Keratinocyte (primary cell): ENCODE data around the gene FAM120AOS. TPM values are rescaled to one million over a fixed set of nuclear protein-coding genes. Genes with fewer than 3 reads are reported as not detected.

Experiments
- DNase-seq: peaks from one replicate; pipeline ENCODE4 v3.0.0-alpha.2; 2011; ENCODE audit warnings: low read depth, missing footprints, low spot score
- FAIRE-seq: peaks from 2 replicates; lab custom pipeline; 2011; peaks lifted over from hg19 to GRCh38; lab: Jason Lieb, UNC
- H2AFZ ChIP-seq: 2 replicates; pipeline ENCODE4 v1.6.0; 2012; ENCODE audit warnings: low read length, control low read depth, inconsistent platforms; ENCODE audit not compliant: control insufficient read depth
- H3K27ac ChIP-seq: 2 replicates; pipeline ENCODE4 v1.5.1; 2011; ENCODE audit warnings: low read length; ENCODE audit not compliant: control insufficient read depth, insufficient read depth
- H3K27me3 ChIP-seq: 3 replicates; pipeline ENCODE4 v1.6.0; 2011; ENCODE audit warnings: low read length; ENCODE audit not compliant: control insufficient read depth, insufficient read depth; ENCODE audit errors: extremely low read depth
- H3K36me3 ChIP-seq, 2 experiments: 2 replicates in 1 of 2; 3 replicates in 1 of 2; pipeline ENCODE4 v1.5.1; 2011; ENCODE audit warnings: low read length in 2 of 2, mild to moderate bottlenecking in 1 of 2; ENCODE audit not compliant: control insufficient read depth in 2 of 2, insufficient read depth in 2 of 2; ENCODE audit errors: extremely low read depth in 1 of 2
- H3K4me1 ChIP-seq: 3 replicates; pipeline ENCODE4 v1.5.1; 2011; ENCODE audit warnings: low read length; ENCODE audit not compliant: control insufficient read depth, insufficient read depth; ENCODE audit errors: extremely low read depth
- H3K4me2 ChIP-seq: 3 replicates; pipeline ENCODE4 v1.6.0; 2011; ENCODE audit warnings: low read depth, low read length; ENCODE audit not compliant: control insufficient read depth, insufficient read depth; ENCODE audit errors: extremely low read depth
- H3K4me3 ChIP-seq, 3 experiments: fragments of 200-600 bp in 1 of 3; sonication (generic) in 1 of 3; 2 replicates in 2 of 3; 3 replicates in 1 of 3; pipeline ENCODE4 v1.5.1; 2011 to 2016; ENCODE audit warnings: low read length in 3 of 3, mild to moderate bottlenecking in 3 of 3, control low read depth in 2 of 3, inconsistent platforms in 1 of 3, low read depth in 1 of 3, mixed read lengths in 1 of 3, mixed run types in 1 of 3, moderate library complexity in 1 of 3; ENCODE audit not compliant: control insufficient read depth in 2 of 3, insufficient read depth in 2 of 3; ENCODE audit errors: extremely low read depth in 1 of 3
- H3K79me2 ChIP-seq: 2 replicates; pipeline ENCODE4 v1.6.0; 2012; ENCODE audit warnings: low read length; ENCODE audit not compliant: control insufficient read depth, insufficient read depth
- H3K9ac ChIP-seq: 3 replicates; pipeline ENCODE4 v1.6.0; 2011; ENCODE audit warnings: low read length; ENCODE audit not compliant: control insufficient read depth, insufficient read depth; ENCODE audit errors: extremely low read depth
- H3K9me1 ChIP-seq: 3 replicates; pipeline ENCODE4 v1.6.0; 2011; ENCODE audit warnings: low read length; ENCODE audit not compliant: control insufficient read depth, insufficient read depth; ENCODE audit errors: extremely low read depth
- H3K9me3 ChIP-seq: 2 replicates; pipeline ENCODE4 v1.5.1; 2012; ENCODE audit warnings: low read depth, low read length; ENCODE audit not compliant: control insufficient read depth
- H4K20me1 ChIP-seq: 3 replicates; pipeline ENCODE4 v1.6.0; 2011; ENCODE audit warnings: low read length; ENCODE audit not compliant: control insufficient read depth, insufficient read depth; ENCODE audit errors: extremely low read depth
- CTCF ChIP-seq, 3 experiments: IDR thresholded peaks in 1 of 3; conservative IDR thresholded peaks in 1 of 3; optimal IDR thresholded peaks in 1 of 3; 2 replicates in 2 of 3; 3 replicates in 1 of 3; pipeline versions ENCODE3 to v1.5.1; 2011; ENCODE audit warnings: low read length in 3 of 3, mild to moderate bottlenecking in 3 of 3, moderate library complexity in 2 of 3, control low read depth in 1 of 3, inconsistent platforms in 1 of 3; ENCODE audit not compliant: insufficient read depth in 2 of 3; ENCODE audit errors: extremely low read depth in 1 of 3
- EZH2 ChIP-seq: IDR thresholded peaks from one replicate; pipeline ENCODE4 v1.6.1; 2012; ENCODE audit warnings: inconsistent platforms, mild to moderate bottlenecking, low read length, moderate library complexity
- dilution Hi-C: fragments of 300-500 bp; cut with MboI; formaldehyde crosslinking; loops from one replicate; pipeline ENCODE4 v1.7.0; 2020; ENCODE audit warnings: low sequenced_read_pairs; ENCODE audit not compliant: extremely low pct_ligation_motif_present
- polyA plus RNA-seq, 5 experiments: library from polyadenylated mRNA; depleted of rRNA in 3 of 5; stranded (reverse) in 3 of 5; stranded (forward) in 1 of 5; unstranded in 1 of 5; fragments of >200 nt; gene quantifications; 1 replicate in 1 of 5; 2 replicates in 3 of 5; 3 replicates in 1 of 5; pipeline versions ENCODE4 v1.2.1 to v1.2.3, GENCODE V29; 2011 to 2012; ENCODE audit warnings: missing spikeins in 2 of 5, low read depth in 1 of 5, low replicate concordance in 1 of 5

FAM120AOS gene
- polyA plus RNA-seq, 1 donor (not counting 4 experiments of a cell fraction or from before 2014, with no cell fraction given) = 18.6 TPM

GRCh38 chr9:93451849-93452709, 1.3 kb downstream of the FAM120AOS start:
- TF ChIP-seq EZH2 (no peak), CTCF (optimal IDR thresholded peaks at IDR 0.05 in 1 of 3, IDR thresholded peaks at IDR 0.05 in 1 of 3, conservative IDR thresholded peaks at IDR 0.05 in 1 of 3; ENCODE audit: extremely low read depth in 1 of 3, insufficient read depth in 2 of 3, low read length in 3 of 3) (peak in 1 of 3 experiments; percentile 10)
- dilution Hi-C loops = no loop called here
- Histone ChIP-seq H3K9me1 (no peaks in the 10 kb centered on the region), H2AFZ (peak overlapping the region; percentile 49), H3K4me3 (peak overlapping the region; percentile 90 to 96 (median 92)), H3K4me2 (peak overlapping the region; percentile 77), H3K9me3 (no peaks in the 10 kb centered on the region), H3K36me3 (peaks cover 4 to 10% of the 10 kb centered on the region in 2 experiments), H3K27me3 (no peaks in the 10 kb centered on the region), H3K4me1 (peaks cover 25% of the 10 kb centered on the region), H3K9ac (peak overlapping the region; percentile 92), H4K20me1 (peaks cover 4% of the 10 kb centered on the region), H3K27ac (peak overlapping the region; percentile 85), H3K79me2 (peaks cover 55% of the 10 kb centered on the region)
- FAIRE-seq = no peak
- no peak for DNase-seq

GRCh38 chr9:93450945-93451815, 2.2 kb downstream of the FAM120AOS start, which contains the start of gene FAM120A:
Gene FAM120A (plus strand): TSS chr9:93451685. CDS start chr9:93451916, 231 bp downstream.
- DNase-seq = no peak
- H3K4me3 ChIP-seq = peak within 1 kb of the TSS; percentile 90 to 96 (median 92)
- no peaks in the 10 kb centered on the region for H3K9me3 ChIP-seq
- peak within 1 kb of the TSS; percentile 61 for H2AFZ ChIP-seq
- H3K4me1 ChIP-seq = peaks cover 18% of the 10 kb centered on the region
- H3K9me1 ChIP-seq = no peaks in the 10 kb centered on the region
- dilution Hi-C loops = no loop called here
- H3K27ac ChIP-seq = peak within 1 kb of the TSS; percentile 85
- FAIRE-seq = no peak
- peak within 1 kb of the TSS; percentile 92 for H3K9ac ChIP-seq
- H3K4me2 ChIP-seq = peak within 1 kb of the TSS; percentile 90
- H3K79me2 ChIP-seq = peaks cover 46% of the 10 kb centered on the region
- peaks cover 7 to 16% of the 10 kb centered on the region in 2 experiments for H3K36me3 ChIP-seq
- H3K27me3 ChIP-seq = no peaks in the 10 kb centered on the region
- TF ChIP-seq EZH2 (no peak), CTCF (optimal IDR thresholded peaks at IDR 0.05 in 1 of 3, IDR thresholded peaks at IDR 0.05 in 1 of 3, conservative IDR thresholded peaks at IDR 0.05 in 1 of 3; ENCODE audit: extremely low read depth in 1 of 3, insufficient read depth in 2 of 3, low read length in 3 of 3) (no peak)
- H4K20me1 ChIP-seq = peaks cover 4% of the 10 kb centered on the region
